Suppressor macrophage (primary cell): Measurements from ENCODE around the gene REM1.
"Not testable (repeated sequence)": the region's sequence is repeated elsewhere in the genome, so short reads cannot be mapped to it uniquely, and the experiment has no call there.

Experiments used
- DNase-seq, 4 experiments: peaks; one replicate each; pipeline ENCODE4 v3.0.0-alpha.2; 2020 to 2022
- total RNA-seq, 17 experiments: gene quantifications; one replicate each; lab custom pipeline; 2026; ENCODE audit warnings: mixed read lengths in 6 of 17, inconsistent platforms in 3 of 17; lab: John Stamatoyannopoulos, UW

REM1 gene, protein sequence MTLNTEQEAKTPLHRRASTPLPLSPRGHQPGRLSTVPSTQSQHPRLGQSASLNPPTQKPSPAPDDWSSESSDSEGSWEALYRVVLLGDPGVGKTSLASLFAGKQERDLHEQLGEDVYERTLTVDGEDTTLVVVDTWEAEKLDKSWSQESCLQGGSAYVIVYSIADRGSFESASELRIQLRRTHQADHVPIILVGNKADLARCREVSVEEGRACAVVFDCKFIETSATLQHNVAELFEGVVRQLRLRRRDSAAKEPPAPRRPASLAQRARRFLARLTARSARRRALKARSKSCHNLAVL
- total RNA-seq, result 0 to 1.5 (median 0.17) reads per million in 17 experiments

- peak in 1 of 4 experiments; percentile 25 for DNase-seq
Observed at GRCh38 chr20:31474758-31475427, at the start of gene REM1, which contains the start of gene DEFB124. Gene REM1 (plus strand): TSS chr20:31475288. CDS start chr20:31476446, 1,158 bp downstream. Gene DEFB124 (minus strand): TSS chr20:31475127. CDS start chr20:31473013, 2,114 bp downstream.

- DNase-seq, result no peak
Observed at GRCh38 chr20:31425797-31426196, 49.3 kb upstream of the REM1 start.

DNA sequence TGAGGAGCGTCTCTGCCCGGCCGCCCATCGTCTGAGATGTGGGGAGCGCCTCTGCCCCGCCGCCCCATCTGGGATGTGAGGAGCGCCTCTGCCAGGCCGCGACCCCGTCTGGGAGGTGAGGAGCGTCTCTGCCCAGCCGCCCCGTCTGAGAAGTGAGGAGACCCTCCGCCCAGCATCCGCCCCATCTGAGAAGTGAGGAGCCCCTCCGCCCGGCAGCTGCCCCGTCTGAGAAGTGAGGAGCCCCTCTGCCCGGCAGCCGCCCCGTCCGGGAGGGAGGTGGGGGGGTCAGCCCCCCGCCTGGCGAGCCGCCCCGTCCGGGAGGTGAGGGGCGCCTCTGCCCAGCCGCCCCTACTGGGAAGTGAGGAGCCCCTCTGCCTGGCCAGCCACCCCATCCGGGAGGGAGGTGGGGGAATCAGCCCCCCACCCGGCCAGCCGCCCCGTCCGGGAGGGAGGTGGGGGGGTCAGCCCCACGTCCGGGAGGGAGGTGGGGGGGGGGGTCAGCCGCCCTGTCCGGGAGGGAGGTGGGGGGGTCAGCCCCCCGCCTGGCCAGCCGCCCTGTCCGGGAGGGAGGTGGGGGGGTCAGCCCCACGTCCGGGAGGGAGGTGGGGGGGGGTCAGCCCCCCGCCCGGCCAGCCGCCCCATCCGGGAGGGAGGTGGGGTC is 48.1 kb upstream of the REM1 start:
- not testable (repeated sequence) for DNase-seq

- DNase-seq, result not testable (repeated sequence)
Observed at GRCh38 chr20:31427576-31427975, 47.5 kb upstream of the REM1 start.

- DNase-seq, result no peak
Observed at GRCh38 chr20:31430568-31431115, 44.4 kb upstream of the REM1 start.

DNA sequence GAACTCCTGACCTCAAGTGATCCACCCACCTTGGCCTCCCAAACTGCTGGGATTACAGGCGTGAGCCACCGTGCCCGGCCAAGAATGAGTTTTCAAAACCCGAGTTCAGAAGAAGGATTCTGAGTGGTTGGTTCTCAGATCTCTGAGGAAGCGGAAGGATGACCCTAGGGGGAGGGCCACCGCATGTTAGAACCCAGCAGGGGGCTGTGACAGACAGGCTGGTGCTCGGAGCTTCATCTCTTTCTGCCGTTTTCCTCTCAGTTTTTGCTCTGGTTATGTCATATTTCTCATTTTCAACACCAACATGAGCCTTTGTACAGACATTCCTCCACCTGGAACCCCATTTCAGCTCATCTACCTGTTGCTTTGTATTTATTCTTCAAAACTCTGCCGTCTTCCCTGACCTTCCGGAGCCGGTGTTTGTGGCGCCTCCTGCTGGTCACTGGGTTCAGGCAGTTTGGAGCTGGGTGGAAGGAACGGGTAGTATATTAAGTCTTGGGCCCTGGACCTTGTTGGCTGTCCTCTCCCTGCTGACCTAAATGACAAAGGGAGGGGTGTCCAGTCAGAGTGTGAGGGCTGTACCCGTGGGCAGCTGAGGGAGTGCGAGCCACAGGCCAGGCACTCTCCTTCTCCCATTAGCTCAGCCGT is 35.0 kb upstream of the REM1 start, which contains the start of gene DEFB123:
Gene DEFB123 (plus strand): TSS at position 621 of the 648 bp plus-strand sequence. CDS start 67 bp downstream, outside the sequence.
- peak in 1 of 4 experiments; percentile 5 for DNase-seq

GRCh38 chr20:31446084-31446819 is 28.8 kb upstream of the REM1 start:
- no peak for DNase-seq

- DNase-seq, result no peak
Observed at GRCh38 chr20:31449511-31450414, 25.3 kb upstream of the REM1 start.

DNA sequence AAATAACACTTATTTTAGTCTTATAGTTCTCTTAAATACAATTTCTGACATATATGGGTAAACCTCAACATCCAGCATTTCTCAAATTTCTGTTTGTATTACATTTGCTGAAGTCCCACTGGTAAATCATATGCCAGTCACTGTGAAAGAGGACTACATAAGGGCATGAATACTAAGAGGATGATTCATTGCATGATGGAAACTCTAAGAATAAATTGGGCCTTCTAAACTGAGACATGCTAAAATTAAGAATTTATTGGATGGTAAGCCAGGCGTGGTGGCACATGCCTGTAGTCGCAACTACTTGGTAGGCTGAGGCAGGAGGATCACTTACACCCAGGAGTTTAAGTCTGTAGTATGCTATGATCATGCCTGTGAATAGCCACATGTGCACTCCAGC is 22.5 kb upstream of the REM1 start:
- DNase-seq, result no peak

- DNase-seq, result no peak
Observed at GRCh38 chr20:31454361-31454760, 20.7 kb upstream of the REM1 start.

DNA sequence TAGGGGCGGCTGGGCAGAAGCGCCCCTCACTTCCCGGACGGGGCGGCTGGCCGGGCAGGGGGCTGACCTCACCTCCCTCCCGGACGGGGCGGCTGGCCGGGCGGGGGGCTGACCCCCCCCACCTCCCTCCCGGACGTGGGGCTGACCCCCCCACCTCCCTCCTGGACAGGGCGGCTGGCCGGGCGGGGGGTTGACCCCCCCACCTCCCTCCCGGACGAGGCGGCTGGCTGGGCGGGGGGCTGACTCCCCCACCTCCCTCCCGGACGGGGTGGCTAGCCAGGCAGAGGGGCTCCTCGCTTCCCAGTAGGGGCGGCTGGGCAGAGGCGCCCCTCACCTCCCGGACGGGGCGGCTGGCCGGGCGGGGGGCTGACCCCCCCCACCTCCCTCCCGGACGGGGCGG is 4.1 kb upstream of the REM1 start:
- DNase-seq, result not testable (repeated sequence)

DNA sequence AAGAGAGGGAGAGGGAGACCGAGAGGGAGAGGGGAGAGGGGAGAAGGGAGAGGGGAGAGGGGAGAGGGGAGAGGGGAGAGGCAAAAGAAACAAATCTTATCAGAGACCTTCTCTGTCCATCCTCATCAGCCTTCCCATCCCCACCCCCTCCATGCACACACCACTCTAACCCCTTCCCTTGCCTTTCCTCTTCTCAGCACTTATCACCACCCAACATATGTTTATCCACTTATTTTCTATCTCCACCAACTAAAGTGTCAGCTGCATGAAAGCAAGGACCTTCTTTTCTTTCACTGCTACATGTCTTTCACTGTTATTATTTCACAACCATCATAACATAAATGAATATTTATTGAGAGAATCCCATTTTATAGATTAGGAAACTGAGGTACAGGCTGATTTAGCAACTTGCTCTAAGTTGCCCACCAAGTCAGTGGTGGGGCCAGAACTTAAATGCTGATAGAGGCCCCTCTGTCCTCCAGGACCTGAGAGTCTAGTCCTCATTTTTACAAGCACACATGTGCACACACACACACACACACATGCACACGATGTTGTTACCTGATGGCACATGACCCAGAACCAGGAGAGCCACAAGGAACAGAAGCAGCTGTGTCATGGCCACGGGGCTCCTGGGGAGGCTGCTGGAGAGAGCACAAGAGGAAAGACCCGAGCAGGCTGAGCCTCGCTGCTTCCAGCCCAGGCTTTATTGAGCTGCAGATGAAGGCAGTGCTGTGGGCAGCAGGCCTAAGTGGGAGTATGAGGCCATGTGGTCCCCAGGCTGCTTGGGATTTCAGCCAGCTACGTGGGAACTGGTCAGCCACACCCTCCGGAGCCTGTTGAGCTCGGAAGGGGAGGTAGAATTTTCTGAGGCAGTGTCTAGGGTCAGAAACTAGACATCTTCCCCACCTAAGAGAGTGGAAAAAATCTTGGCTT is 2.4 kb upstream of the REM1 start:
- no peak for DNase-seq

DNA sequence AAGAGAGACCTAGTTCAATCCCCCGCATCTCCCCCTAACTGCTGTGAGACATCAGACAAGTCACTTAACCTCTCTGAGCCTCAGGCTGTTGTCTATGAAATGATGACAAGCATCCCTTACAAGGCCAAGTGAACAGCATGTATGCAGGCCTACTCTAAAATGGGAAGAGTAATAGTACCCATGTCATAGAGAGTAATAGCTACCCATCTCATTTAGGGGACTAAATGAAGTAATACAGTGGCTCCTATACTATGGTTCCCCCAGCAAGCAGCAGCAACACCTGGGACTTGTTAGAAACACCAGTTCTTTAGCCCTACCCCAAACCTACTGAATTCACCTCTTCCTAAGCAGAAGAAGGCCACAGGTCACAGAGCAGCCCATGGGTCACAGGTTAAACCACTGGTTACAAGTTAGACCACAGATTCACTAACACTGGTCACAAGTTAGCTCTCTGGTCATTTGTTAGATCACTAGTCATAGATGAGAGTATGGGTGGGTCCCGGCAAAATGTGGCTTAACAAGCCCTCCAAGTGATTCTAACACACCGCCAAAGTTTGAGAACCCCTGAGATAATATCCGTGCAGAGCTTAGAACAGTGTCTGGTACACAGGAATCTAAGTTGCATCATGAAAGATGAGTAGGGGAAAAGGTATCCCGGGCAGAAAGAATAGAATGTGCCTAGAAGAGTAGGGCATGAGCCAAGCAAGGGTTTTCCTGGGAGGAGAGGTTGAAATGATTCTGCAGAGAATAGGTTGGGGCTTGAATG is 1.6 kb upstream of the REM1 start:
- DNase-seq, result no peak

DNA sequence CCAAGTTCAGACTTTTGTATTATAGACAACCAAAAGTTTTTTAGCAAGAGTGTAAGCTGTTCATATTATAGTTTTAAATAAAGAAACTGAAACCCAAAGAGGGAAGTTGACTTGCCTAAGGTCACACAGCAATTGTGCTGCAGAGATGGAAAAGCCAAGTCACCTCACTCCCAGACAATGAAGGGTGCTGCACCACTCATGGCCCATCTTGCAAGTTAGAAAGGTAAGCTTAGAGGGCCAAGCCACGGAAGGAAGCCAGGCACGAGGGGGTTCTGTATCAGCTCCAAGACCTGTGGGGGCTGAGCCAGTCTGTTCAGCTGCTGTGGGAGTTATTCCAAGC is 1.0 kb upstream of the REM1 start:
- DNase-seq, result peak; percentile 13 to 53 (median 50)

DNA sequence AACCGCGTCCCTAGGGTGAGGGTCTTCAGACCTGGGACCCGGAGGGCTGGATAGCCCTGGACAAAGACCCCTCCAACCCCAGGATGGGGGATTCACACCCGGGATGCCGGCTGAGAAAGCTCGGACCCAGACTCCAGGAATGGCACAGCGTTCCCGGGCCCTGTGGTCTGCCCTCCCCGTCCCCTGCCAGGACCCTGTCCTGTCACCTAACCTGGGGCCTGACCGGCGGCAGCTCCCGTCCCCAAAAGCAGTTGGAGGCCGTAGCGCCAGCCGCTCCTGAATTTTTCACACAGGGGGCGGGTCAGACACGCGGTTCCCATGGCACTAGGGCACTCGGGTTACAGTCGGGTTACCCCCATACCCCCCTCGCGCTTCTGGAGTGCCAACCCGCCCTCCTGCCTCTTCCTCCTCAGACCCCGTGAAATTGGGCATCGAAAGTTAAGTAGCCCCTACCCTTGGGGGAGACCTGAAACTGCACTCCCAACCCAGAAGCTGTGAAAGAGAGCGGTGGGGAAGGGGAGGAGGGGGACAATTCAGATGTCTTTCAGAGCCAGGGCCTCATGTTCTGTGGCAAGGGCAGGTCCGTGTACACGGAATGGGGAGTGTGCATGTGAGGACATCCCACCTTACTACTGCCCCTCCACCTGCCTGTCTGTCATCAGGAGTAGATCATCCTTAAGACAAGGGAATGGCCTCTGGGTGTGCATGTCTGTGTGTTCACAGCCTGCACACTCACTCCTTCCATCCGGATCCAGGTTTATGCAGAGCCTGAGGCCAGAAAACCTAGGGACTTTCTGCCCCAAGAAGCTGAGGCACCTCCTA is 595 bp downstream of the REM1 start:
- DNase-seq, result no peak

DNA sequence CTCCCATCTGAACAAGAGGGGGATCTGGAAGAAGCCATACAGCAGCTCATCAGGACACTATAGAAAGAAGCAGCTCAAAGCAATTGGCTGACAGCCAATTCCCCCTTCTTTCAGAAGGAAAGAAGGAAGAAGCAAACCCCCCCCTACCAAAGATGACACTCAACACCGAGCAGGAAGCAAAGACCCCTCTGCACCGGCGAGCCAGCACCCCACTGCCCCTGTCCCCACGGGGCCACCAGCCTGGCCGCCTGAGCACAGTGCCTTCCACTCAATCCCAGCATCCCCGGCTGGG is 1.2 kb downstream of the REM1 start:
- DNase-seq, result no peak

DNA sequence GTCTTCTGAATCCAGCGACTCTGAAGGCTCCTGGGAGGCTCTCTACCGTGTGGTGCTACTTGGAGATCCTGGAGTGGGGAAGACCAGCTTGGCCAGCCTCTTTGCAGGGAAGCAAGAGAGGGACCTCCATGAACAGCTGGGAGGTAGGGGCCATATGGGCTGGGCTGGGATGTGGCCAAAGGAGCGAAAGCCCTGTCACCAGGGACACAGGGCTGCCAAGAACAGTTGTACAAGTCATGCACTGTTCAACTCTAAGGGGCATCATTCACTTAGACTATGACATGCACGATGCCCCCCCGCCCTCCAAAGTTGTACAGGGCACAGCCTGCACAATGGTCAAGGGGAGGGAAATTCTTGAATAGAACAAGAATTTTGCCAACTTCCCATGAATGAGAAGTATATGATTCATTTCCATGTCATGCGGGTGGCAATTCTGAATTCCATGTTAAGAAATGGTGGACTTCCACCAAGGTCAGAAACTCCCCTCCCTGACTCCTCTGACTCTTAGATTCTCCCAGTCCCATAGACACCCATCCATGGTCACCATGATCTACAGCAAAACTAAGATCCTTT is 1.6 kb downstream of the REM1 start:
- DNase-seq, result no peak

DNA sequence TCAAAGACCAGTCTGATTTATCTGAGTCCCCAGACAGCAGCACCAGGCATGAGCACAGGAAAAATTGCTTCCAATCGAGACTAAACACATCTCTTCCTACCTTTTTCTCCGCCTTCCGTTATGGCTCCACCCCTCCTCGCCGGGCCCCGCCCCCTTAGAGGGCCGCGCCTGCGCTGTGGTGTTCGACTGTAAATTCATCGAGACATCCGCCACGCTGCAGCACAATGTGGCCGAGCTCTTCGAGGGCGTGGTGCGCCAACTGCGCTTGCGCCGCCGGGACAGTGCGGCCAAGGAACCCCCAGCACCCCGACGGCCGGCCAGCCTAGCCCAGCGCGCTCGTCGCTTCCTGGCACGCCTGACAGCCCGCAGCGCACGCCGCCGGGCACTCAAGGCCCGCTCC is 8.9 kb downstream of the REM1 start:
- DNase-seq, result peak in 2 of 4 experiments; percentile 26 to 33
